Erythroblast (primary cell): ENCODE results near the gene SLC48A1.

Source experiments
- GATA1 ChIP-seq: IDR thresholded peaks from 2 replicates; pipeline ENCODE4 v1.6.1; 2011; ENCODE audit warnings: low read depth, mild to moderate bottlenecking, control low read depth, low read length, moderate library complexity
- POLR2A ChIP-seq: IDR thresholded peaks from 2 replicates; pipeline ENCODE4 v1.6.1; 2011; ENCODE audit warnings: mild to moderate bottlenecking, low read length

- no peak for TF ChIP-seq POLR2A
- TF ChIP-seq GATA1 = no peak
These were observed 22.7 kb upstream of the SLC48A1 start for GRCh38 chr12:47750229-47750798.
